NT2/D1 (cell line): Measurements from ENCODE around the gene SMYD2.

Experiments used
- SUZ12 ChIP-seq: IDR thresholded peaks from 2 replicates; pipeline ENCODE4 v1.6.1; 2011; ENCODE audit not compliant: insufficient read length, insufficient read depth; ENCODE audit errors: extremely low read depth
- ZNF274 ChIP-seq: IDR thresholded peaks from 2 replicates; pipeline ENCODE4 v1.6.1; 2011; ENCODE audit warnings: mild to moderate bottlenecking, low read depth, low read length

- TF ChIP-seq ZNF274 (no peak), SUZ12 (no peak)
Measured at GRCh38 chr1:214248311-214249085, 32.5 kb upstream of the SMYD2 start.
